GM23338 (cell line): Measurements from ENCODE around the gene FYCO1. TPM values are rescaled to one million over a fixed set of nuclear protein-coding genes. Genes with fewer than 3 reads are reported as not detected.

ENCODE experiments used
- ATAC-seq: fragments of 200-7000 bp; cut with Tn5 transposase; 3 replicates; pipeline ENCODE4 v1.9.1; 2020
- DNase-seq: peaks from one replicate; pipeline ENCODE4 v3.0.0-alpha.2; 2015; ENCODE audit warnings: low spot score
- H2AFZ ChIP-seq: fragments of 200-600 bp; sonication (generic); 2 replicates; pipeline ENCODE4 v1.8.0; 2016; ENCODE audit warnings: antibody characterized with exemption, mild to moderate bottlenecking, moderate library complexity
- H3F3A ChIP-seq: fragments of 200-600 bp; sonication (generic); replicated peaks from 2 replicates; pipeline ENCODE4 v1.8.0; 2017; ENCODE audit warnings: antibody characterized with exemption, mixed run types, low read depth
- H3K27ac ChIP-seq: fragments of 200-600 bp; sonication (generic); 2 replicates; pipeline ENCODE4 v1.6.1; 2016; ENCODE audit warnings: low read depth
- H3K27me3 ChIP-seq: fragments of 200-600 bp; sonication (generic); 2 replicates; pipeline ENCODE4 v1.8.0; 2016; ENCODE audit warnings: mild to moderate bottlenecking, mixed run types, moderate library complexity; ENCODE audit not compliant: insufficient read depth
- H3K36me3 ChIP-seq: fragments of 200-600 bp; sonication (generic); 2 replicates; pipeline ENCODE4 v1.8.0; 2016; ENCODE audit warnings: mild to moderate bottlenecking; ENCODE audit not compliant: insufficient read depth
- H3K4me1 ChIP-seq: fragments of 200-600 bp; sonication (generic); 2 replicates; pipeline ENCODE4 v1.8.0; 2016; ENCODE audit warnings: mild to moderate bottlenecking, moderate library complexity; ENCODE audit not compliant: insufficient read depth
- H3K4me2 ChIP-seq: fragments of 200-600 bp; sonication (generic); 2 replicates; pipeline ENCODE4 v1.7.1; 2017; ENCODE audit warnings: mixed run types
- H3K4me3 ChIP-seq: fragments of 200-600 bp; sonication (generic); 2 replicates; pipeline ENCODE4 v1.6.1; 2016; ENCODE audit warnings: mixed run types
- H3K79me2 ChIP-seq: fragments of 200-600 bp; sonication (generic); replicated peaks from 2 replicates; pipeline ENCODE4 v1.8.0; 2017; ENCODE audit warnings: mild to moderate bottlenecking; ENCODE audit not compliant: insufficient read depth
- H3K9me2 ChIP-seq: fragments of 200-600 bp; sonication (generic); 2 replicates; pipeline ENCODE4 v1.8.0; 2017; ENCODE audit not compliant: insufficient read depth
- H4K20me1 ChIP-seq: fragments of 200-600 bp; sonication (generic); replicated peaks from 2 replicates; pipeline ENCODE4 v1.8.0; 2017; ENCODE audit warnings: mild to moderate bottlenecking; ENCODE audit not compliant: insufficient read depth
- H3K27ac Mint-ChIP-seq: 2 replicates; pipeline ENCODE4 v1.8.0; 2020; ENCODE audit warnings: inconsistent platforms, mild to moderate bottlenecking, moderate library complexity, mixed read lengths
- H3K27me3 Mint-ChIP-seq: 3 replicates; pipeline ENCODE4 v1.8.0; 2022; ENCODE audit warnings: low read depth, mild to moderate bottlenecking, moderate library complexity, mixed read lengths, inconsistent platforms; ENCODE audit not compliant: insufficient read depth, poor library complexity
- H3K36me3 Mint-ChIP-seq: 3 replicates; pipeline ENCODE4 v1.8.0; 2021; ENCODE audit warnings: low read depth, mild to moderate bottlenecking, inconsistent platforms, moderate library complexity, mixed read lengths
- H3K4me1 Mint-ChIP-seq: 3 replicates; pipeline ENCODE4 v1.8.0; 2020; ENCODE audit warnings: mild to moderate bottlenecking, inconsistent platforms, mixed read lengths
- H3K4me3 Mint-ChIP-seq: 3 replicates; pipeline ENCODE4 v1.8.0; 2021; ENCODE audit warnings: moderate library complexity, mild to moderate bottlenecking, inconsistent platforms, mixed read lengths
- H3K9me3 Mint-ChIP-seq: 3 replicates; pipeline ENCODE4 v1.8.0; 2020; ENCODE audit warnings: moderate library complexity, mild to moderate bottlenecking, inconsistent platforms, mixed read lengths
- CREB1 ChIP-seq: fragments of 250-450 bp; sonication (Bioruptor Pico); IDR thresholded peaks from 2 replicates; pipeline ENCODE4 v1.5.0; 2020; ENCODE audit warnings: low read depth, mild to moderate bottlenecking, moderate library complexity
- CTCF ChIP-seq, 2 experiments: fragments of 200-600 bp in 1 of 2; sonication (generic) in 1 of 2; conservative IDR thresholded peaks; 2 replicates each; pipeline versions ENCODE4 v1.5.1 to v1.6.1; 2016 to 2017; ENCODE audit warnings: antibody characterized with exemption in 2 of 2, low read depth in 2 of 2, mild to moderate bottlenecking in 2 of 2, moderate library complexity in 1 of 2
- EZH2 ChIP-seq: fragments of 200-600 bp; sonication (generic); IDR thresholded peaks from one replicate; pipeline ENCODE4 v1.8.0; 2017; ENCODE audit warnings: antibody characterized with exemption, mild to moderate bottlenecking, low read depth; ENCODE audit not compliant: unreplicated experiment
- EZH2phosphoT487 ChIP-seq: fragments of 200-600 bp; sonication (generic); IDR thresholded peaks from one replicate; pipeline ENCODE4 v1.8.1; 2018; ENCODE audit warnings: antibody characterized with exemption; ENCODE audit not compliant: unreplicated experiment
- JUNB ChIP-seq: IDR thresholded peaks from one replicate; pipeline ENCODE4 v1.6.1; 2016; ENCODE audit warnings: antibody characterized with exemption; ENCODE audit not compliant: unreplicated experiment
- NANOG ChIP-seq: IDR thresholded peaks from 2 replicates; pipeline ENCODE4 v1.6.1; 2016; ENCODE audit warnings: antibody characterized with exemption, borderline replicate concordance
- POLR2AphosphoS5 ChIP-seq: IDR thresholded peaks from 2 replicates; pipeline ENCODE4 v1.6.1; 2016; ENCODE audit warnings: antibody characterized with exemption, low read depth
- REST ChIP-seq: IDR thresholded peaks from one replicate; pipeline ENCODE4 v1.6.1; 2018; ENCODE audit warnings: antibody characterized with exemption; ENCODE audit not compliant: unreplicated experiment
- STAT1 ChIP-seq: IDR thresholded peaks from one replicate; pipeline ENCODE4 v1.6.1; 2016; ENCODE audit warnings: antibody characterized with exemption; ENCODE audit not compliant: unreplicated experiment
- ZNF462 ChIP-seq: fragments of 250-450 bp; sonication (Bioruptor Pico); IDR thresholded peaks from 2 replicates; pipeline ENCODE4 v1.5.0; 2020; ENCODE audit warnings: mild to moderate bottlenecking, moderate library complexity
- polyA plus RNA-seq: library from polyadenylated mRNA; unstranded; fragments of >200 nt; fragmentation: Nextera tagmentation; extraction: Ambion mirVana; gene quantifications from 2 replicates; pipeline ENCODE4 v1.2.1, GENCODE V29; 2016
- total RNA-seq: library from RNA; depleted of rRNA; stranded (reverse); fragments of >200 nt; shearing (Covaris generic); gene quantifications from 2 replicates; pipeline ENCODE4 v1.2.3, GENCODE V29; 2014

FYCO1 gene
- total and polyA plus RNA-seq, 2 experiments from 2014 or later = 4.5 to 17.2 TPM

GRCh38 chr3:45943207-45943846 lies 52.3 kb downstream of the FYCO1 start, which contains the start of gene CXCR6:
Gene CXCR6, plus strand, starts transcription at chr3:45943464. Its CDS starts 3,018 bp downstream, at chr3:45946482.
- Histone ChIP-seq H4K20me1 (peaks cover 7% of the 10 kb centered on the region), H3F3A (no peaks in the 10 kb centered on the region), H3K9me2 (0 out of 2 replicates have a peak, but pooled peaks cover 4% of the 10 kb centered on the region), H3K4me1 (no peaks in the 10 kb centered on the region), H3K79me2 (no peaks in the 10 kb centered on the region), H3K27ac (no peak within 1 kb of the TSS), H3K4me3 (no peak within 1 kb of the TSS), H3K27me3 (no peaks in the 10 kb centered on the region), H3K4me2 (no peak within 1 kb of the TSS), H3K36me3 (peaks cover 17% of the 10 kb centered on the region; the same call in 1 of the 2 replicates), H2AFZ (no peak within 1 kb of the TSS)
- Mint-ChIP-seq H3K36me3 (peaks cover 42% of the 10 kb centered on the region), H3K27me3 (peaks cover 4% of the 10 kb centered on the region), H3K27ac (no peak within 1 kb of the TSS), H3K4me1 (peaks cover 17% of the 10 kb centered on the region; the same call in 2 of the 3 replicates), H3K4me3 (no peak within 1 kb of the TSS), H3K9me3 (no peaks in the 10 kb centered on the region; the same call in 2 of the 3 replicates)
- DNase-seq (no peak), ATAC-seq (no peak)
- TF ChIP-seq NANOG (no peak), EZH2phosphoT487 (no peak), REST (no peak), CTCF (conservative IDR thresholded peaks at IDR 0.05; ENCODE audit: low read depth in 2 of 2) (no peak), CREB1 (CRISPR knock-in tag) (no peak), EZH2 (no peak), POLR2AphosphoS5 (no peak), JUNB (no peak), STAT1 (no peak), ZNF462 (CRISPR knock-in tag) (no peak)
